ENCODE data around the gene CAPN1.
A peak's percentile ranks its signal among the peaks of the same experiment; 100 is the strongest.
"Not testable (repeated sequence)": the region's sequence is repeated elsewhere in the genome, so short reads cannot be mapped to it uniquely, and the experiment has no call there.

CAPN1 gene

GRCh38 chr11:65181569-65182257, at the start of gene CAPN1:
CAPN1 (plus strand) TSS chr11:65181928; CDS start chr11:65182702, 774 bp downstream.
- FAIRE-seq = no peak

- FAIRE-seq = no peak
Measured at GRCh38 chr11:65132238-65132987, 49.3 kb upstream of the CAPN1 start.

GRCh38 chr11:65132988-65133700, 48.6 kb upstream of the CAPN1 start:
- FAIRE-seq = no peak

- no peak for FAIRE-seq
Measured at GRCh38 chr11:65133724-65134123, 48.0 kb upstream of the CAPN1 start.

- no peak for FAIRE-seq
Measured at GRCh38 chr11:65134240-65134951, 47.3 kb upstream of the CAPN1 start, which contains the start of gene SYVN1. SYVN1 (minus strand) TSS chr11:65134519; CDS start chr11:65133601, 918 bp downstream.

- FAIRE-seq = peak; percentile 98
Measured at GRCh38 chr11:65134952-65135632, 46.6 kb upstream of the CAPN1 start.

- no peak for FAIRE-seq
Measured at GRCh38 chr11:65135633-65136145, 46.0 kb upstream of the CAPN1 start.

GRCh38 chr11:65136515-65137096, 45.1 kb upstream of the CAPN1 start:
- no peak for FAIRE-seq

- FAIRE-seq = no peak
Measured at GRCh38 chr11:65141896-65142494, 39.7 kb upstream of the CAPN1 start.

- FAIRE-seq = no peak
Measured at GRCh38 chr11:65147352-65148075, 34.2 kb upstream of the CAPN1 start.

GRCh38 chr11:65148657-65149056, 33.1 kb upstream of the CAPN1 start:
- FAIRE-seq = no peak

GRCh38 chr11:65150131-65150508, 31.6 kb upstream of the CAPN1 start:
- FAIRE-seq = not testable (repeated sequence)

- no peak for FAIRE-seq
Measured at GRCh38 chr11:65150509-65151299, 31.0 kb upstream of the CAPN1 start.

- no peak for FAIRE-seq
Measured at GRCh38 chr11:65151331-65151899, 30.3 kb upstream of the CAPN1 start.

GRCh38 chr11:65152122-65152521, 29.6 kb upstream of the CAPN1 start:
- FAIRE-seq = no peak

- FAIRE-seq = no peak
Measured at GRCh38 chr11:65156256-65156655, 25.5 kb upstream of the CAPN1 start.

- FAIRE-seq = no peak
Measured at GRCh38 chr11:65156926-65157325, 24.8 kb upstream of the CAPN1 start.

GRCh38 chr11:65157336-65157735, 24.4 kb upstream of the CAPN1 start:
- no peak for FAIRE-seq

- no peak for FAIRE-seq
Measured at GRCh38 chr11:65159012-65159411, 22.7 kb upstream of the CAPN1 start.

Data from G401.6 (cell line).